ENCODE measurements around the gene KAZN.

Gene KAZN

GRCh38 chr1:14924455-14925331 is 326.2 kb downstream of the KAZN start:
- no peak for DNase-seq

- DNase-seq = no peak
Observed at GRCh38 chr1:14925336-14926136, 327.1 kb downstream of the KAZN start.

GRCh38 chr1:14926229-14926628 is 327.7 kb downstream of the KAZN start:
- DNase-seq = no peak

GRCh38 chr1:14926818-14927575 is 328.5 kb downstream of the KAZN start:
- DNase-seq = no peak

GRCh38 chr1:14928412-14928811 is 329.9 kb downstream of the KAZN start:
- no peak for DNase-seq

- no peak for DNase-seq
Observed at GRCh38 chr1:14928886-14929546, 330.5 kb downstream of the KAZN start.

GRCh38 chr1:14929547-14930246 is 331.2 kb downstream of the KAZN start:
- no peak for DNase-seq

GRCh38 chr1:14930247-14930965 is 331.9 kb downstream of the KAZN start:
- DNase-seq = no peak

- no peak for DNase-seq
Observed at GRCh38 chr1:14932034-14932638, 333.7 kb downstream of the KAZN start.

- no peak for DNase-seq
Observed at GRCh38 chr1:14934867-14935266, 336.4 kb downstream of the KAZN start.

- DNase-seq = no peak
Observed at GRCh38 chr1:14936815-14937214, 338.3 kb downstream of the KAZN start.

GRCh38 chr1:14937288-14937949 is 338.9 kb downstream of the KAZN start:
- DNase-seq = no peak

GRCh38 chr1:14939527-14940284 is 341.2 kb downstream of the KAZN start:
- DNase-seq = no peak

- DNase-seq = no peak
Observed at GRCh38 chr1:14940285-14940870, 341.9 kb downstream of the KAZN start.

GRCh38 chr1:14941864-14942263 is 343.4 kb downstream of the KAZN start:
- DNase-seq = no peak

- no peak for DNase-seq
Observed at GRCh38 chr1:14944471-14944985, 346.0 kb downstream of the KAZN start.

GRCh38 chr1:14945132-14946010 is 346.9 kb downstream of the KAZN start:
- no peak for DNase-seq

GRCh38 chr1:14946011-14946359 is 347.5 kb downstream of the KAZN start:
- no peak for DNase-seq
